GM23338 (cell line): ENCODE results near the gene IFIT5. TPM values are rescaled to one million over a fixed set of nuclear protein-coding genes. Genes with fewer than 3 reads are reported as not detected.

Source experiments
- ATAC-seq: fragments of 200-7000 bp; cut with Tn5 transposase; 3 replicates; pipeline ENCODE4 v1.9.1; 2020
- DNase-seq: peaks from one replicate; pipeline ENCODE4 v3.0.0-alpha.2; 2015; ENCODE audit warnings: low spot score
- H2AFZ ChIP-seq: fragments of 200-600 bp; sonication (generic); 2 replicates; pipeline ENCODE4 v1.8.0; 2016; ENCODE audit warnings: antibody characterized with exemption, mild to moderate bottlenecking, moderate library complexity
- H3F3A ChIP-seq: fragments of 200-600 bp; sonication (generic); replicated peaks from 2 replicates; pipeline ENCODE4 v1.8.0; 2017; ENCODE audit warnings: antibody characterized with exemption, mixed run types, low read depth
- H3K27ac ChIP-seq: fragments of 200-600 bp; sonication (generic); 2 replicates; pipeline ENCODE4 v1.6.1; 2016; ENCODE audit warnings: low read depth
- H3K27me3 ChIP-seq: fragments of 200-600 bp; sonication (generic); 2 replicates; pipeline ENCODE4 v1.8.0; 2016; ENCODE audit warnings: mild to moderate bottlenecking, mixed run types, moderate library complexity; ENCODE audit not compliant: insufficient read depth
- H3K36me3 ChIP-seq: fragments of 200-600 bp; sonication (generic); 2 replicates; pipeline ENCODE4 v1.8.0; 2016; ENCODE audit warnings: mild to moderate bottlenecking; ENCODE audit not compliant: insufficient read depth
- H3K4me1 ChIP-seq: fragments of 200-600 bp; sonication (generic); 2 replicates; pipeline ENCODE4 v1.8.0; 2016; ENCODE audit warnings: mild to moderate bottlenecking, moderate library complexity; ENCODE audit not compliant: insufficient read depth
- H3K4me2 ChIP-seq: fragments of 200-600 bp; sonication (generic); 2 replicates; pipeline ENCODE4 v1.7.1; 2017; ENCODE audit warnings: mixed run types
- H3K4me3 ChIP-seq: fragments of 200-600 bp; sonication (generic); 2 replicates; pipeline ENCODE4 v1.6.1; 2016; ENCODE audit warnings: mixed run types
- H3K79me2 ChIP-seq: fragments of 200-600 bp; sonication (generic); replicated peaks from 2 replicates; pipeline ENCODE4 v1.8.0; 2017; ENCODE audit warnings: mild to moderate bottlenecking; ENCODE audit not compliant: insufficient read depth
- H3K9me2 ChIP-seq: fragments of 200-600 bp; sonication (generic); 2 replicates; pipeline ENCODE4 v1.8.0; 2017; ENCODE audit not compliant: insufficient read depth
- H4K20me1 ChIP-seq: fragments of 200-600 bp; sonication (generic); replicated peaks from 2 replicates; pipeline ENCODE4 v1.8.0; 2017; ENCODE audit warnings: mild to moderate bottlenecking; ENCODE audit not compliant: insufficient read depth
- H3K27ac Mint-ChIP-seq: 2 replicates; pipeline ENCODE4 v1.8.0; 2020; ENCODE audit warnings: inconsistent platforms, mild to moderate bottlenecking, moderate library complexity, mixed read lengths
- H3K27me3 Mint-ChIP-seq: 3 replicates; pipeline ENCODE4 v1.8.0; 2022; ENCODE audit warnings: low read depth, mild to moderate bottlenecking, moderate library complexity, mixed read lengths, inconsistent platforms; ENCODE audit not compliant: insufficient read depth, poor library complexity
- H3K36me3 Mint-ChIP-seq: 3 replicates; pipeline ENCODE4 v1.8.0; 2021; ENCODE audit warnings: low read depth, mild to moderate bottlenecking, inconsistent platforms, moderate library complexity, mixed read lengths
- H3K4me1 Mint-ChIP-seq: 3 replicates; pipeline ENCODE4 v1.8.0; 2020; ENCODE audit warnings: mild to moderate bottlenecking, inconsistent platforms, mixed read lengths
- H3K4me3 Mint-ChIP-seq: 3 replicates; pipeline ENCODE4 v1.8.0; 2021; ENCODE audit warnings: moderate library complexity, mild to moderate bottlenecking, inconsistent platforms, mixed read lengths
- H3K9me3 Mint-ChIP-seq: 3 replicates; pipeline ENCODE4 v1.8.0; 2020; ENCODE audit warnings: moderate library complexity, mild to moderate bottlenecking, inconsistent platforms, mixed read lengths
- CTCF ChIP-seq, 2 experiments: fragments of 200-600 bp in 1 of 2; sonication (generic) in 1 of 2; conservative IDR thresholded peaks; 2 replicates each; pipeline versions ENCODE4 v1.5.1 to v1.6.1; 2016 to 2017; ENCODE audit warnings: antibody characterized with exemption in 2 of 2, low read depth in 2 of 2, mild to moderate bottlenecking in 2 of 2, moderate library complexity in 1 of 2
- ETS1 ChIP-seq: IDR thresholded peaks from 2 replicates; pipeline ENCODE4 v1.6.1; 2016; ENCODE audit warnings: antibody characterized with exemption
- NANOG ChIP-seq: IDR thresholded peaks from 2 replicates; pipeline ENCODE4 v1.6.1; 2016; ENCODE audit warnings: antibody characterized with exemption, borderline replicate concordance
- POLR2AphosphoS5 ChIP-seq: IDR thresholded peaks from 2 replicates; pipeline ENCODE4 v1.6.1; 2016; ENCODE audit warnings: antibody characterized with exemption, low read depth
- STAT1 ChIP-seq: IDR thresholded peaks from one replicate; pipeline ENCODE4 v1.6.1; 2016; ENCODE audit warnings: antibody characterized with exemption; ENCODE audit not compliant: unreplicated experiment
- ZNF114 ChIP-seq: fragments of 250-450 bp; sonication (Bioruptor Pico); IDR thresholded peaks from 2 replicates; pipeline ENCODE4 v1.5.0; 2020; ENCODE audit warnings: mild to moderate bottlenecking, moderate library complexity
- ZNF331 ChIP-seq: fragments of 250-450 bp; sonication (Bioruptor Pico); IDR thresholded peaks from 2 replicates; pipeline ENCODE4 v1.5.0; 2020; ENCODE audit warnings: low read depth, mild to moderate bottlenecking, moderate library complexity
- ZNF462 ChIP-seq: fragments of 250-450 bp; sonication (Bioruptor Pico); IDR thresholded peaks from 2 replicates; pipeline ENCODE4 v1.5.0; 2020; ENCODE audit warnings: mild to moderate bottlenecking, moderate library complexity
- polyA plus RNA-seq: library from polyadenylated mRNA; unstranded; fragments of >200 nt; fragmentation: Nextera tagmentation; extraction: Ambion mirVana; gene quantifications from 2 replicates; pipeline ENCODE4 v1.2.1, GENCODE V29; 2016
- total RNA-seq: library from RNA; depleted of rRNA; stranded (reverse); fragments of >200 nt; shearing (Covaris generic); gene quantifications from 2 replicates; pipeline ENCODE4 v1.2.3, GENCODE V29; 2014

IFIT5 gene
- total and polyA plus RNA-seq, 2 experiments from 2014 or later = 2.7 to 3.2 TPM

GRCh38 chr10:89389254-89389653 is 25.1 kb upstream of the IFIT5 start:
- H3K27me3 ChIP-seq = no peaks in the 10 kb centered on the region
- Mint-ChIP-seq H3K9me3 (no peaks in the 10 kb centered on the region), H3K4me3 (no peak overlapping the region), H3K27ac (no peak overlapping the region), H3K27me3 (no peaks in the 10 kb centered on the region), H3K36me3 (no peaks in the 10 kb centered on the region), H3K4me1 (peaks cover 11% of the 10 kb centered on the region; the same call in 2 of the 3 replicates)
- H4K20me1 ChIP-seq = no peaks in the 10 kb centered on the region
- peak; percentile 66 for DNase-seq
- no peaks in the 10 kb centered on the region for H3K36me3 ChIP-seq
- no peak for TF ChIP-seq ETS1
- TF ChIP-seq NANOG = no peak
- TF ChIP-seq CTCF (conservative IDR thresholded peaks at IDR 0.05; ENCODE audit: low read depth in 2 of 2) = peak; percentile 54 to 74
- no peak for TF ChIP-seq STAT1
- no peak for TF ChIP-seq POLR2AphosphoS5
- no peak overlapping the region for H3K27ac ChIP-seq
- no peaks in the 10 kb centered on the region for H3F3A ChIP-seq
- H3K4me1 ChIP-seq = peaks cover 11% of the 10 kb centered on the region
- no peak overlapping the region for H2AFZ ChIP-seq
- H3K4me3 ChIP-seq = no peak overlapping the region
- no peaks in the 10 kb centered on the region for H3K9me2 ChIP-seq
- ATAC-seq = peak; percentile 61; the same call in 2 of the 3 replicates
- H3K4me2 ChIP-seq = no peak overlapping the region
- no peaks in the 10 kb centered on the region for H3K79me2 ChIP-seq

GRCh38 chr10:89390476-89391225 is 23.7 kb upstream of the IFIT5 start:
- Mint-ChIP-seq H3K27ac (no peak overlapping the region), H3K4me1 (peaks cover 11% of the 10 kb centered on the region; the same call in 2 of the 3 replicates), H3K27me3 (no peaks in the 10 kb centered on the region), H3K4me3 (no peak overlapping the region), H3K36me3 (no peaks in the 10 kb centered on the region), H3K9me3 (no peaks in the 10 kb centered on the region)
- DNase-seq (no peak), ATAC-seq (no peak)
- no peak overlapping the region for H2AFZ ChIP-seq
- no peak overlapping the region for H3K27ac ChIP-seq
- no peaks in the 10 kb centered on the region for H3F3A ChIP-seq
- H3K9me2 ChIP-seq = no peaks in the 10 kb centered on the region
- no peak overlapping the region for H3K4me3 ChIP-seq
- TF ChIP-seq ZNF462 (no peak), ZNF114 (no peak), ZNF331 (no peak), CTCF (conservative IDR thresholded peaks at IDR 0.05; ENCODE audit: low read depth in 2 of 2) (no peak), STAT1 (no peak), POLR2AphosphoS5 (no peak)
- H3K36me3 ChIP-seq = no peaks in the 10 kb centered on the region
- H3K4me1 ChIP-seq = peaks cover 11% of the 10 kb centered on the region
- no peaks in the 10 kb centered on the region for H3K27me3 ChIP-seq
- H3K4me2 ChIP-seq = no peak overlapping the region
- no peaks in the 10 kb centered on the region for H3K79me2 ChIP-seq
- H4K20me1 ChIP-seq = no peaks in the 10 kb centered on the region
